GM23338 (cell line): Measurements from ENCODE around the gene KCNIP3. TPM values are rescaled to one million over a fixed set of nuclear protein-coding genes. Genes with fewer than 3 reads are reported as not detected.
"Not testable (repeated sequence)": the region's sequence is repeated elsewhere in the genome, so short reads cannot be mapped to it uniquely, and the experiment has no call there.

ENCODE experiments used
- ATAC-seq: fragments of 200-7000 bp; cut with Tn5 transposase; 3 replicates; pipeline ENCODE4 v1.9.1; 2020
- DNase-seq: peaks from one replicate; pipeline ENCODE4 v3.0.0-alpha.2; 2015; ENCODE audit warnings: low spot score
- H2AFZ ChIP-seq: fragments of 200-600 bp; sonication (generic); 2 replicates; pipeline ENCODE4 v1.8.0; 2016; ENCODE audit warnings: antibody characterized with exemption, mild to moderate bottlenecking, moderate library complexity
- H3F3A ChIP-seq: fragments of 200-600 bp; sonication (generic); replicated peaks from 2 replicates; pipeline ENCODE4 v1.8.0; 2017; ENCODE audit warnings: antibody characterized with exemption, mixed run types, low read depth
- H3K27ac ChIP-seq: fragments of 200-600 bp; sonication (generic); 2 replicates; pipeline ENCODE4 v1.6.1; 2016; ENCODE audit warnings: low read depth
- H3K27me3 ChIP-seq: fragments of 200-600 bp; sonication (generic); 2 replicates; pipeline ENCODE4 v1.8.0; 2016; ENCODE audit warnings: mild to moderate bottlenecking, mixed run types, moderate library complexity; ENCODE audit not compliant: insufficient read depth
- H3K36me3 ChIP-seq: fragments of 200-600 bp; sonication (generic); 2 replicates; pipeline ENCODE4 v1.8.0; 2016; ENCODE audit warnings: mild to moderate bottlenecking; ENCODE audit not compliant: insufficient read depth
- H3K4me1 ChIP-seq: fragments of 200-600 bp; sonication (generic); 2 replicates; pipeline ENCODE4 v1.8.0; 2016; ENCODE audit warnings: mild to moderate bottlenecking, moderate library complexity; ENCODE audit not compliant: insufficient read depth
- H3K4me2 ChIP-seq: fragments of 200-600 bp; sonication (generic); 2 replicates; pipeline ENCODE4 v1.7.1; 2017; ENCODE audit warnings: mixed run types
- H3K4me3 ChIP-seq: fragments of 200-600 bp; sonication (generic); 2 replicates; pipeline ENCODE4 v1.6.1; 2016; ENCODE audit warnings: mixed run types
- H3K79me2 ChIP-seq: fragments of 200-600 bp; sonication (generic); replicated peaks from 2 replicates; pipeline ENCODE4 v1.8.0; 2017; ENCODE audit warnings: mild to moderate bottlenecking; ENCODE audit not compliant: insufficient read depth
- H3K9me2 ChIP-seq: fragments of 200-600 bp; sonication (generic); 2 replicates; pipeline ENCODE4 v1.8.0; 2017; ENCODE audit not compliant: insufficient read depth
- H4K20me1 ChIP-seq: fragments of 200-600 bp; sonication (generic); replicated peaks from 2 replicates; pipeline ENCODE4 v1.8.0; 2017; ENCODE audit warnings: mild to moderate bottlenecking; ENCODE audit not compliant: insufficient read depth
- H3K27ac Mint-ChIP-seq: 2 replicates; pipeline ENCODE4 v1.8.0; 2020; ENCODE audit warnings: inconsistent platforms, mild to moderate bottlenecking, moderate library complexity, mixed read lengths
- H3K27me3 Mint-ChIP-seq: 3 replicates; pipeline ENCODE4 v1.8.0; 2022; ENCODE audit warnings: low read depth, mild to moderate bottlenecking, moderate library complexity, mixed read lengths, inconsistent platforms; ENCODE audit not compliant: insufficient read depth, poor library complexity
- H3K36me3 Mint-ChIP-seq: 3 replicates; pipeline ENCODE4 v1.8.0; 2021; ENCODE audit warnings: low read depth, mild to moderate bottlenecking, inconsistent platforms, moderate library complexity, mixed read lengths
- H3K4me1 Mint-ChIP-seq: 3 replicates; pipeline ENCODE4 v1.8.0; 2020; ENCODE audit warnings: mild to moderate bottlenecking, inconsistent platforms, mixed read lengths
- H3K4me3 Mint-ChIP-seq: 3 replicates; pipeline ENCODE4 v1.8.0; 2021; ENCODE audit warnings: moderate library complexity, mild to moderate bottlenecking, inconsistent platforms, mixed read lengths
- H3K9me3 Mint-ChIP-seq: 3 replicates; pipeline ENCODE4 v1.8.0; 2020; ENCODE audit warnings: moderate library complexity, mild to moderate bottlenecking, inconsistent platforms, mixed read lengths
- EZH2 ChIP-seq: fragments of 200-600 bp; sonication (generic); IDR thresholded peaks from one replicate; pipeline ENCODE4 v1.8.0; 2017; ENCODE audit warnings: antibody characterized with exemption, mild to moderate bottlenecking, low read depth; ENCODE audit not compliant: unreplicated experiment
- EZH2phosphoT487 ChIP-seq: fragments of 200-600 bp; sonication (generic); IDR thresholded peaks from one replicate; pipeline ENCODE4 v1.8.1; 2018; ENCODE audit warnings: antibody characterized with exemption; ENCODE audit not compliant: unreplicated experiment
- JUNB ChIP-seq: IDR thresholded peaks from one replicate; pipeline ENCODE4 v1.6.1; 2016; ENCODE audit warnings: antibody characterized with exemption; ENCODE audit not compliant: unreplicated experiment
- POLR2AphosphoS5 ChIP-seq: IDR thresholded peaks from 2 replicates; pipeline ENCODE4 v1.6.1; 2016; ENCODE audit warnings: antibody characterized with exemption, low read depth
- STAT1 ChIP-seq: IDR thresholded peaks from one replicate; pipeline ENCODE4 v1.6.1; 2016; ENCODE audit warnings: antibody characterized with exemption; ENCODE audit not compliant: unreplicated experiment
- polyA plus RNA-seq: library from polyadenylated mRNA; unstranded; fragments of >200 nt; fragmentation: Nextera tagmentation; extraction: Ambion mirVana; gene quantifications from 2 replicates; pipeline ENCODE4 v1.2.1, GENCODE V29; 2016
- total RNA-seq: library from RNA; depleted of rRNA; stranded (reverse); fragments of >200 nt; shearing (Covaris generic); gene quantifications from 2 replicates; pipeline ENCODE4 v1.2.3, GENCODE V29; 2014
- TF ChIP-seq, protein P1 (sequence below): IDR thresholded peaks from one replicate; pipeline ENCODE4 v1.6.1; 2018; ENCODE audit warnings: antibody characterized with exemption; ENCODE audit not compliant: unreplicated experiment

KCNIP3 gene
- total and polyA plus RNA-seq, 2 experiments from 2014 or later = 0.32 to 0.83 TPM

DNA sequence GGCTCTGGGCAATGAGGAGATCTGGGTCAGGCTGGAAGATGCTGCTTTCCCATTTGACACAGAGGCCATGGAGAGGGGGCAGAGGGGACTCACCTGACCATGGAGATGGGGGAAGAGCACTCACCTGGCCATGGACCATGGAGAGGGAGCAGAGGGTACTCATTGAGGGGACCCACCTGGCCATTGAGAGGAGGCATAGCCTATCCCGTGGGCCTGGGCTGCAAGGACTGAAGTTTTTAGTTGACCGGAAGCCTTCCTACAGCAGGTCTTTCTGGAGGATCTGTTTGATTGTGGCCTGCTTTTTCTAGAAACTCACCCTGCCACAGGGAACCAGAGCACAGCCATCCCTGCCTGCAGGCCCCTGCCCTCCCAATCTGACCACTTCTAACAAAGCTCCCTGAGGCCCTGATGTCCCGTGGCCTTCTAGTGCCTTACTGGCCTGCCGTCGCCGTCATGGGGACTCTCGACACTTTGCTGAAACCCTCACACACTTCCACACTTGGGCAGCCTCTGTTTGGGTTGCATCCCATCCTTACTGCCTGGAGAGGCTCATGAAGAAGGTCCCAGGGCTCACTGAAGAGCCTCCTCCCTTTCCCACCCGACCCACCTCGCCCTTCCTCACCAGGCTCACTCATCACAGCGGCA is 28.0 kb upstream of the KCNIP3 start:
- Mint-ChIP-seq H3K4me3 (no peak overlapping the region), H3K27ac (no peak overlapping the region), H3K27me3 (peaks cover 16% of the 10 kb centered on the region), H3K4me1 (peaks cover 9% of the 10 kb centered on the region; the same call in 2 of the 3 replicates), H3K36me3 (no peaks in the 10 kb centered on the region; the same call in 2 of the 3 replicates), H3K9me3 (no peaks in the 10 kb centered on the region; the same call in 2 of the 3 replicates)
- H3F3A ChIP-seq = no peaks in the 10 kb centered on the region
- no peaks in the 10 kb centered on the region for H3K27me3 ChIP-seq
- no peak overlapping the region for H3K4me2 ChIP-seq
- no peaks in the 10 kb centered on the region for H3K9me2 ChIP-seq
- H3K79me2 ChIP-seq = no peaks in the 10 kb centered on the region
- no peak overlapping the region for H3K27ac ChIP-seq
- no peak for DNase-seq
- no peak for TF ChIP-seq EZH2
- TF ChIP-seq JUNB = no peak
- no peak for TF ChIP-seq EZH2phosphoT487
- TF ChIP-seq, protein P1, sequence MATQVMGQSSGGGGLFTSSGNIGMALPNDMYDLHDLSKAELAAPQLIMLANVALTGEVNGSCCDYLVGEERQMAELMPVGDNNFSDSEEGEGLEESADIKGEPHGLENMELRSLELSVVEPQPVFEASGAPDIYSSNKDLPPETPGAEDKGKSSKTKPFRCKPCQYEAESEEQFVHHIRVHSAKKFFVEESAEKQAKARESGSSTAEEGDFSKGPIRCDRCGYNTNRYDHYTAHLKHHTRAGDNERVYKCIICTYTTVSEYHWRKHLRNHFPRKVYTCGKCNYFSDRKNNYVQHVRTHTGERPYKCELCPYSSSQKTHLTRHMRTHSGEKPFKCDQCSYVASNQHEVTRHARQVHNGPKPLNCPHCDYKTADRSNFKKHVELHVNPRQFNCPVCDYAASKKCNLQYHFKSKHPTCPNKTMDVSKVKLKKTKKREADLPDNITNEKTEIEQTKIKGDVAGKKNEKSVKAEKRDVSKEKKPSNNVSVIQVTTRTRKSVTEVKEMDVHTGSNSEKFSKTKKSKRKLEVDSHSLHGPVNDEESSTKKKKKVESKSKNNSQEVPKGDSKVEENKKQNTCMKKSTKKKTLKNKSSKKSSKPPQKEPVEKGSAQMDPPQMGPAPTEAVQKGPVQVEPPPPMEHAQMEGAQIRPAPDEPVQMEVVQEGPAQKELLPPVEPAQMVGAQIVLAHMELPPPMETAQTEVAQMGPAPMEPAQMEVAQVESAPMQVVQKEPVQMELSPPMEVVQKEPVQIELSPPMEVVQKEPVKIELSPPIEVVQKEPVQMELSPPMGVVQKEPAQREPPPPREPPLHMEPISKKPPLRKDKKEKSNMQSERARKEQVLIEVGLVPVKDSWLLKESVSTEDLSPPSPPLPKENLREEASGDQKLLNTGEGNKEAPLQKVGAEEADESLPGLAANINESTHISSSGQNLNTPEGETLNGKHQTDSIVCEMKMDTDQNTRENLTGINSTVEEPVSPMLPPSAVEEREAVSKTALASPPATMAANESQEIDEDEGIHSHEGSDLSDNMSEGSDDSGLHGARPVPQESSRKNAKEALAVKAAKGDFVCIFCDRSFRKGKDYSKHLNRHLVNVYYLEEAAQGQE = no peak
- TF ChIP-seq STAT1 = no peak
- no peak for TF ChIP-seq POLR2AphosphoS5
- H3K4me1 ChIP-seq = no peaks in the 10 kb centered on the region; the same call in 1 of the 2 replicates
- no peaks in the 10 kb centered on the region for H4K20me1 ChIP-seq
- H3K36me3 ChIP-seq = no peaks in the 10 kb centered on the region
- H2AFZ ChIP-seq = no peak overlapping the region
- no peak for ATAC-seq
- no peak overlapping the region for H3K4me3 ChIP-seq

DNA sequence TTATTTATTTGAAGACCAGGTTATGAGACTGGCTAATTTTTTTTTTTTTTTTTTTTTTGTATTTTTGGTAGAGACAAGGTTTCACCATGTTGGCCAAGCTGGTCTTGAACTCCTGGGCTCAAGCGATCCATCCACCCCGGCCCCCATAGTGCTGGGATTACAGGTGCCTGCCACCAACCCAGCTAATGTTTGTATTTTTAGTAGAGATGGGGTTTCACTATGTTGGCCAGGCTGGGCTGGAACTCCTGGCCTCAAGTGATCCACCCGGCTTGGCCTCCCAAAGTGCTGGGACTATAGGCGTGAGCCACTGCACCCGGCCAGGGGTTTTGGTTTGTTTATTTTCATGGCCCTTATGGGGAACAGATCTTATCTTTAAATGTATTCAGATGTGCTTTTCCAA is 27.4 kb upstream of the KCNIP3 start:
- Mint-ChIP-seq H3K4me1 (peaks cover 13% of the 10 kb centered on the region; the same call in 2 of the 3 replicates), H3K27me3 (peaks cover 20% of the 10 kb centered on the region)
- ATAC-seq, H3K27me3 ChIP-seq, H3K4me3 Mint-ChIP-seq, H3K4me3 ChIP-seq, H3K79me2 ChIP-seq, H3K27ac ChIP-seq, H3K4me2 ChIP-seq, H3K36me3 Mint-ChIP-seq, H3K9me3 Mint-ChIP-seq, DNase-seq, H4K20me1 ChIP-seq, H2AFZ ChIP-seq, H3K4me1 ChIP-seq, H3K9me2 ChIP-seq, H3F3A ChIP-seq, H3K27ac Mint-ChIP-seq, H3K36me3 ChIP-seq: not testable (repeated sequence)
